Ramos (cell line): Measurements from ENCODE around the gene COMMD9.

Experiments
- in situ Hi-C: fragments of 300-500 bp; cut with MboI; formaldehyde crosslinking; loops from one replicate; pipeline ENCODE4 v1.14.3; 2022; ENCODE audit warnings: low sequenced_read_pairs; ENCODE audit not compliant: unreplicated experiment

Gene COMMD9

DNA sequence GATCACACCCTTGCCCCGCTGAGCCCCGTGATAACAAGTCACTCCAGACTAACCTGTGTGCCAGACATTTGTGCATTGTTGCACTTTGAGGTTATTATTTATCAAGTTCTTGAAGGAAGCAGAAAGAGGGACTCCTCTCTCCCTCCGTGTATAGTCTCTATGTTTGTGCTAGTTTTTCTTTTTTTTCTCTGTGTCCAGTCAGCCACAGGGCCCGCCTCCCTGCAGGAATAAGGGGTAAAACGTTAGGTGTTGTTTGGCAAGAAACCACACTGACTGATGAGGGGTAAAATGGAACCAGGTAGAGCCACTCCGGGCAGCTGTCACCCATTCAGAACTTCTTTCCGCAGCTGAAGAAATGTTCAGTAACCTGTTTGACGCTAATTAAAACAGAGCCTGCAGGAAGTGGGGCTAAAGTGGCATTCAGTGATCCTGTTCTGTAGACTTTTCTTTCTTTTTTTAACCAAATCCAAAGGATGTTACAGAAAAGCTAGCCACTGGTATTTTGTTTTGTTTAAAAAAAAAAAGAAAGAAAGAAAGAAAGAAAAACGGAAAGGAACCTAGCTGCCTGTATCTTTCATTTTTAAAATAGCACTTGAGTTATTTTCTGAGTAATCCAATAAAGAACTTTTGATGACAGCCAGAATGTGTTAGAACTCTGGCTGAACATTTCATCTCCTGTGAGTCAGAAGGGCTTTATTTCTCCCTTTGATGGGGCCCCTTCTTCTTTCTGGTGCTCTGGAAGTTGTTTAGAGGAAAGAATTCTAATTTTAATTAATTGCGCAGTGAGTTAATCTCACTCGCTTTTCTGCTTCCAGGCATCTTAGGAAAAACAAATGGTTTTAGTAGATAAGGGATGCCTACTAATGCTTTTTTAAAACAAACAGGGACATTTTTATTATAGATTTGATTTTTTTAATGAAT lies 58.2 kb downstream of the COMMD9 start:
- in situ Hi-C loops, result no loop called here

DNA sequence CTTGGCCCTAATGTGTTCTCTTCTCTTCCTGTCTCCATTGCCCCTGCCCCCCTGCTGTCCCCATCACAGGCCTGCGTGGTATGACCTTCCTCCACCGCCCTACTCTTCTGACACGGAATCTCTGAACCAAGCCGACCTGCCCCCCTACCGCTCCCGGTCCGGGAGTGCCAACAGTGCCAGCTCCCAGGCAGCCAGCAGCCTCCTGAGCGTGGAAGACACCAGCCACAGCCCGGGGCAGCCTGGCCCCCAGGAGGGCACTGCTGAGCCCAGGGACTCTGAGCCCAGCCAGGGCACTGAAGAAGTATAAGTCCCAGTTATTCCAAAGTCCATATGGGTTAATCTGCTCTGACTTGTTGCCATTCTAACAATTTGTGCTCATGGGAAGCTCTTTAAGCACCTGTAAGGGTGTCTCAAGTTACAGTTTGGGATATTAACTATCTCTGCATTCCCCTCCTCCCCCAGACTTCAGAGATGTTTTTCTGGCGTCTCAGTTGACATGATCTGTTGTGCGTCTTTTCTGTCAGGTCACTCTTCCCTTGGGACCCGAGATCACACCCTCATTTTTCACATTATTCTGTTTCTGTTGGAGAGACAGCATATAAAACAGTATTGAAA lies 60.0 kb downstream of the COMMD9 start:
- in situ Hi-C loops, result no loop called here

DNA sequence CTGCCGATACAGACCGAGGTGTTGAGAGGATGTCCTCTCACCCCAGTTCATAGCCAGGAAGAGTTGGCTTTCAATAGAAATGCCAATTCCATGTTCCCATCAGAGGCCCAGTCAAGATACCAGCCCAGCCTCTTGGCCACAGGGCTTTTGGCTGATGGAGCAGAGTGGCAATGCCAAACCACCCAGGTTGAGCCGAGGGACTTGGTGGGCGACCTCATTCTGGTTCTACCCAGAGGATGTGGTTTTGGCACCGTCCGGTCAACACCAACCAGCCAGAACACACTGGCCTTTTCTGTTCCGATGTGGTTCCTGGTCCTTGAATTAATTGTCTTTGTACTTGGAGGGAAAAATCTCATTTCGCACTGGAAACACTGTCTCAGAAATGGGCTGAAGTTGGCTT lies 60.5 kb downstream of the COMMD9 start:
- in situ Hi-C loops, result no loop called here

DNA sequence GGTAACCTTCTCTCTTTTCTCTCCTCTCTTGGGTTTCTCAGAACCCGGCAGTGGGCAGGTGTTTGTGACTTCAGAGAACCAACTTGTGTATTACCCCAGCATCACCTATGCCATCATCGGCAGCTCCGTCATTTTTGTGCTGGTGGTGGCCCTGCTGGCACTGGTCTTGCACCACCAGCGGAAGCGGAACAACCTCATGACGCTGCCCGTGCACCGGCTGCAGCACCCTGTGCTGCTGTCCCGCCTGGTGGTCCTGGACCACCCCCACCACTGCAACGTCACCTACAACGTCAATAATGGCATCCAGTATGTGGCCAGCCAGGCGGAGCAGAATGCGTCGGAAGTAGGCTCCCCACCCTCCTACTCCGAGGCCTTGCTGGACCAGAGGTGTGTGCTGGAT lies 62.2 kb downstream of the COMMD9 start:
- in situ Hi-C loops, result no loop called here

DNA sequence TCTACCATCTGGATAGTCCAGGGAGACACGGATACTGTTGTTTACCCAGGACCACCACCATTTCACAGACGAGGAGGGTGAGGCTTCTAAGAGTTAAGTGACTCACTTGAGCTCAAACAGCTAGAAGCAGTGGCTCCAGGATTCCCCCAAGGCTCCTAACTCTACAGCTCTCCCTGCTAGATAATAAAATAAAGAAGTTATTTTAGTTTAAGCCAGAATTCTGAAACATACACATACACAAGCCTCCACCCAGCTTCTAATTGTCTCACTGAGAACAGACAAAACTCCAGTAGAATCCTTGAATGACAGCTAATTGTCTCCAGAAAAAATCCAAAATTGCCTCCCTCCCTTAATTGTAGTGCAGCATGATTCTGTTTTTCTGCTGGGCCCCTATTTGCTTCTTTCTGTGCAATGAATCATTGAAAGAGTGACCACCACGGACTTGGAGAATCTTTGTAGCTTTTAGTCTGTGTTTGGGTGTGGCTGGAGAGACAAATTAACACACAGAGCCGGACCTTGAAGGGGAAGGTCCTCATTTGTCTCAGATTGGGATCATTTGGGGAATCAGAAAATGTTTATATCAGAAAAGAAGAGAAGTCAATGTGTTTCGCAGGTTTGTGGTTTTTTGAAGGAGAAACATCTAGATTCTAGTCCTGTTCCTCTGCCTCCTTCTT lies 64.9 kb downstream of the COMMD9 start:
- in situ Hi-C loops, result no loop called here

DNA sequence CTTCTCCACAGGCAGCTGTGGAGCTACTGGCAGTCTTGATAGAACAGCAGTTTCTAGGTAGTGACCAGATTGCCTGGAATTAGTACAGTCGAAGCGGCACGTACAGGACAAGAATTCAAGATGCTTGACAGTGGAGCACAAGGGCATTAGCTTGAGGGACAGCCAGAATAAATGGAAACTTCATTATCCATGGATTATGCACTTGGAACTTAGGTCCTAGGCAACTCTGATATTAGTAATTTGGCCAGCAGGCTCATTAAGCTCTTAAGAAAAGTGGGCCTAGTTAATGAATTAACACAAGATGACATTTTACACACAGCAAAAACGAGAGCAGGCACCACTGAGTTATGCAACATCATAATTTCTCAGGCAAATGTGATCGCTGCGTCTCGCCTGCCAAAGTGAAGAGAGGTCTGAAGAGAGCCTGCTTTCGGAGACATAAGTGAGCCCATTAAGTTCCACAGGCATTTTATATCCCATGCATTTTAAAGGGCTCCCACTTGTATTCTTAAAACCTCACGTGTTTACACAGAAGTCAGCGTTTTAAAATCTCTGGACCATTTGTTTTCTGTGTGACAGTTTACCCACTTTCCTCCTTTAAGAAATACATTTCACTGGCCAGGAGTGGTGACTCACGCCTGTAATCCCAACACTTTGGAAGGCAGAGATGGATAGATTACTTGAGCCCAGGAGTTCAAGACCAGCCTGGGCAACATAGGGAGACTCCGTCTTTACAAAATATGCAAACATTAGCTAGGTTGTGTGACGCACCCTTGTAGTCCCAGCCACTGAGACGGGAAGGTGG lies 66.2 kb downstream of the COMMD9 start:
- in situ Hi-C loops, result no loop called here
